ENCODE results near the gene NCAN.
"Not testable (repeated sequence)": the region's sequence is repeated elsewhere in the genome, so short reads cannot be mapped to it uniquely, and the experiment has no call there.

NCAN gene

DNA sequence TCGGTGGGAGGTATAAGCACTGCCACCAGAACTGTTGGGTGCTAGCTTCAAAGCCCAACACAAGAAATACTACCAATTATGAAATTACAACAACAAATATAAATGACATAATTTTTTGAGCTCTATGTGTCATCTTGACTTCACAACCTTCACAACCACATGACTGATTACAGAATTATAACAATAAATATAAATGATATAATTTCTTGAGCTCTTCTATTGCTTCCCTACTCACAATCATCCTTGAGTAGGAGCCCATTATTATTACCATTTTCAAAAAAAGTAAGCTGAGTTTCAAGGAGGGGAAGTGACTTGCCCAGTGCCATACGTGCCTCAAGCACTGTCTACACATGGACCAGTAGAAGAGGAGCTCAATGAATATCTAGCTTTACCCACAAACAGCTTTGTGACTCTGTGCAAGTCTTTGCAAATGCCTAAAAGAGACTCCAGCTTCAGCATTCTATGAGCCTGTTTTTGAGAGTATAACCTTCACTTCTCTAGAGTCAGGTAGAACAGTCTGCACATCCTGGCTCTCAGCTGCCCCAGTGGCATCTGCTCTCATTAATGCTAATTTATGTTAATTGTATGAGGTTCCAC lies 22.6 kb downstream of the NCAN start:
- TF ChIP-seq, protein P1, sequence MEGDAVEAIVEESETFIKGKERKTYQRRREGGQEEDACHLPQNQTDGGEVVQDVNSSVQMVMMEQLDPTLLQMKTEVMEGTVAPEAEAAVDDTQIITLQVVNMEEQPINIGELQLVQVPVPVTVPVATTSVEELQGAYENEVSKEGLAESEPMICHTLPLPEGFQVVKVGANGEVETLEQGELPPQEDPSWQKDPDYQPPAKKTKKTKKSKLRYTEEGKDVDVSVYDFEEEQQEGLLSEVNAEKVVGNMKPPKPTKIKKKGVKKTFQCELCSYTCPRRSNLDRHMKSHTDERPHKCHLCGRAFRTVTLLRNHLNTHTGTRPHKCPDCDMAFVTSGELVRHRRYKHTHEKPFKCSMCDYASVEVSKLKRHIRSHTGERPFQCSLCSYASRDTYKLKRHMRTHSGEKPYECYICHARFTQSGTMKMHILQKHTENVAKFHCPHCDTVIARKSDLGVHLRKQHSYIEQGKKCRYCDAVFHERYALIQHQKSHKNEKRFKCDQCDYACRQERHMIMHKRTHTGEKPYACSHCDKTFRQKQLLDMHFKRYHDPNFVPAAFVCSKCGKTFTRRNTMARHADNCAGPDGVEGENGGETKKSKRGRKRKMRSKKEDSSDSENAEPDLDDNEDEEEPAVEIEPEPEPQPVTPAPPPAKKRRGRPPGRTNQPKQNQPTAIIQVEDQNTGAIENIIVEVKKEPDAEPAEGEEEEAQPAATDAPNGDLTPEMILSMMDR (IDR thresholded peaks at IDR 0.05; ENCODE audit: low read depth, low read length), result no peak
- no peak overlapping the region for H3K4me3 ChIP-seq (replicated peaks in 1 of 2; ENCODE audit: low read depth in 2 of 2, low read length in 2 of 2)
- no peak for DNase-seq (ENCODE audit: low read depth in 2 of 2)

DNA sequence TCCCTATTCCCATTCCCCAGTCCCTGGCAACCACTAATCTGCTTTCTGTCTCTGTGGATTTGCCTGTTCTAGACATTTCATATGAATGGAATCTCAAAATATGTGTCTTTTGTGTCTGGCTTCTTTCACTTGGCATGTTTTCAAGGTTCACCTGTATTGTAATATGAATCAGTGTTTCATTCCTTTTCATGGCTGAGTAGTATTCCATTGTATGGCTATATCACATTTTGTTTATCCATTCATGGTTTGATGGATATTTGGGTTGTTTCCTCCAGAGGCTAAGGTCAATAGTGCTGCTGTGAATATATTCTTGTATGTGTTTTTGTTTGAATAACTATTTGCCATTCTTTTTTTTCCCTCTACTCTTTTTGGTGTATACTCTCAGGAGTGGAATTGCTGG lies 24.4 kb downstream of the NCAN start:
- H3K4me3 ChIP-seq (replicated peaks in 1 of 2; ENCODE audit: low read depth in 2 of 2, low read length in 2 of 2), result no peak overlapping the region
- no peak for DNase-seq (ENCODE audit: low read depth in 2 of 2)
- TF ChIP-seq, protein P1 (IDR thresholded peaks at IDR 0.05; ENCODE audit: low read depth, low read length), result no peak

DNA sequence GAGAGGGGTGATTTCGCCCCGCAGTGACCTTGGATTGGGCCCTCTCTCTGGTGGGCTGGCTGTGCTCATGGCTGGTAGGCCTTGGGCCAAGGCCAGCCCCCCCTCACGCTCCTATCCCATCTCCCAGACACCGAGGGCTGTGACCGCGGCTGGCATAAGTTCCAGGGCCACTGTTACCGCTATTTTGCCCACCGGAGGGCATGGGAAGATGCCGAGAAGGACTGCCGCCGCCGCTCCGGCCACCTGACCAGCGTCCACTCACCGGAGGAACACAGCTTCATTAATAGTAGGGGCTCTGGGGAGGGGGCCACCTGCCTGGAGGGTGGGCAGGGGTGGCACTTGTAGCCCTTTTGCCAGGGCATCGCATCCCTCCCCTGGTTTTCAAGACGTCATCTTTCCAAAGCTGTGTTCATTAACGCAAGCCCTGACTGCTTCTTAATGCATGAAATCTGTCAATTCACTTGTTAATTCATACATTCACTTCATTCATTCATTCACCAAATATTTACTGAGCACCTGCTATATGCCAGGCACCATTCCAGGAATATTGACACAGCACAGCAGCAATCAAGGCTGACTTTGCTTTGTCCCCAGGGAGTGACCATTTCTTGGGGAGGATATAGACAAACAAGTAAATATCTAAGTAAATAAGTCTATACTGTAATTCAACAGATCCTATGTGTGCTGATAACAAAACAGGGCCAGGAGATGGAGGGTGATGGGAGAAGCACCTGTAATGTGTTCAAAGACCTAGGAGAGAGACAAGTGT lies 26.6 kb downstream of the NCAN start:
- DNase-seq (ENCODE audit: low read depth in 2 of 2), result no peak
- TF ChIP-seq, protein P1 (IDR thresholded peaks at IDR 0.05; ENCODE audit: low read depth, low read length), result no peak
- H3K4me3 ChIP-seq (replicated peaks in 1 of 2; ENCODE audit: low read depth in 2 of 2, low read length in 2 of 2), result no peak overlapping the region

DNA sequence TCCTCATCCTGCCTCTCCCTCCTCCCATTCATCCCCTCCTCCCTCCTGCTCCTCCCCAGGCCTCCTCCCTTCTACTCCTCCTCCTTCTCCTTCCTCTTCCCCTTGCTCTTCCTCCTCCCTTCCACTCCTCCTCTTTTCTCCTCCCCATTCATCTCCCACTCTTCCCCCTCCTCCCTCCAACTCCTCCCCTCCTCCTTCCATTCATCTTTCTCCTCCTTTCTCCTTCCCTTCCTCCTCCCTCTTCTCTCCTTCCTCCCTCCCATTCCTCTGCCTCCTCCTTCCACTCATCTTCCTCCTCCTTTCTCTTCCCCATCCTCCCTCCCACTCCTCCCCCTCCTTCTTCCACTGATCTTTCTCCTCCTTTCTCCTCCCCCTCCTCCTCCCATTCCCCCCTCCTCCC lies 27.9 kb downstream of the NCAN start:
- TF ChIP-seq, protein P1 (IDR thresholded peaks at IDR 0.05; ENCODE audit: low read depth, low read length), result no peak
- H3K4me3 ChIP-seq (replicated peaks in 1 of 2; ENCODE audit: low read depth in 2 of 2, low read length in 2 of 2), result no peak overlapping the region
- no peak for DNase-seq (ENCODE audit: low read depth in 2 of 2)

DNA sequence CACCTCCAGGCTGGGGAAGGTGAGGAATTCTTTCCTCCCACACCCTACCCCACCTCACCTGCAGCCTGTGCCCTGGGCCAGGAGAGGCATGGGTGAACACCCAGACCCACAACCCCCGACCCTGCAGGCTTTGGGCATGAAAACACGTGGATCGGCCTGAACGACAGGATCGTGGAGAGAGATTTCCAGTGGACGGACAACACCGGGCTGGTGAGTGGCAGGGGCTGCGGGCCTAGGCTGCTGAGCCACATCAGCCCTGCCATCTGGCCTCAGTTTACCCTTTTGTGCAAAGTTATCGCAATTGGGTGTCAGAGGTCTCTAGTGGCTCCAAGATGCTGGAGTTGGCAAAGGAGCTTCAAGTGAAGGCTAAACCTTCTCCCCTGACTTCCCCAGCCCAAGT lies 28.7 kb downstream of the NCAN start:
- no peak overlapping the region for H3K4me3 ChIP-seq (replicated peaks in 1 of 2; ENCODE audit: low read depth in 2 of 2, low read length in 2 of 2)
- TF ChIP-seq, protein P1 (IDR thresholded peaks at IDR 0.05; ENCODE audit: low read depth, low read length), result no peak
- no peak for DNase-seq (ENCODE audit: low read depth in 2 of 2)

DNA sequence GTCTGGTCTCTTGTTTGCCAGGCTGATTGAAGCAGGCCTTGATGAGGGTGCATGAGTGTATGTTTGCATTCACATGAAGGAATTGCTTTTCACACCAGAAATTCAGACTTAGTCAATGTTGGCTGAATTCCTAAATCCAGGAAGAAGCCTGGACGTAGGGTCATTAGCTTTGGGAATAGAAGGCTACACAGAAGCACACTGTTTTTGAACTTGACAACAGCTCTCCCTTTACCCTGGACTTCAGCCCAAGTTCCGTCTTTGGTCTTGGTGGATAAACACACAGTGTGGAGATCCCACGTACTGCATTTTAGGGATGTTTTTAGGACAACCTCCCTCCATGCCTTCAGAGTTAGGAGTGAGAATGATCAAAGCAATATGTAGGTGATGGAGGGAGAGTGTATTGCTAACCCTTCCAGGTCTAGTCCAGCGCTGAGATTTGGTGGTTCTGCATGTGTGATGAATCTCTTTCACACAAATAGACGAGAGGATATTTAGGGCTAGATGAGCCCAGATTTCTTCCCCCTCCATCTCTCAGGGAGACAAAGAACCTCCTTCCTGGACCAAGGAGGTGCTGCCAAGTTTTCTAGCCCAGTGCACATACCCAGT lies 38.5 kb downstream of the NCAN start:
- no peak for DNase-seq (ENCODE audit: low read depth in 2 of 2)
- no peak overlapping the region for H3K4me3 ChIP-seq (replicated peaks in 1 of 2; ENCODE audit: low read depth in 2 of 2, low read length in 2 of 2)
- TF ChIP-seq, protein P1 (IDR thresholded peaks at IDR 0.05; ENCODE audit: low read depth, low read length), result no peak

DNA sequence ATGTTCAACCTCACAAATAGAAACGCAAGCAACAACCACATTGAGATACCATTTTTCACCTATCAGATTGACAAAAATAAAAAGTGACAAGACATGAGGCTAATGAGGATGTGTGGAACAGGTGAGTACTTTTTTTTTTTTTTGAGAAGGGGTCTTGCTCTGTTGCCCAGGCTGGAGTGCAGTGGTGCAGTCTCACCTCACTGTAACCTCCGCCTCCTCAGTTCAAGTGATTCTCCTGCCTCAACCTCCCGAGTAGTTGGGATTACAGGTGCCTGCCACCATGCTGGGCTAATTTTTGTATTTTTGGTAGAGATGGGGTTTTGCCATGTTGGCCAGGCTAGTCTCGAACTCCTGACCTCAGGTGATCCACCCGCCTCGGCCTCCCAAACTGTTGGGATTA lies 41.7 kb downstream of the NCAN start:
- not testable (repeated sequence) for DNase-seq (ENCODE audit: low read depth in 2 of 2); H3K4me3 ChIP-seq (replicated peaks in 1 of 2; ENCODE audit: low read depth in 2 of 2, low read length in 2 of 2)

All from cardiac fibroblast (primary cell).